HG02870 (cell line): ENCODE measurements around the gene IQSEC2.

Experiments
- ATAC-seq: cut with Tn5 transposase; IDR thresholded peaks from one replicate; pipeline ENCODE4 v1.9.1; 2021; ENCODE audit warnings: mild to moderate bottlenecking, moderate library complexity; ENCODE audit not compliant: unreplicated experiment

The IQSEC2 gene

DNA sequence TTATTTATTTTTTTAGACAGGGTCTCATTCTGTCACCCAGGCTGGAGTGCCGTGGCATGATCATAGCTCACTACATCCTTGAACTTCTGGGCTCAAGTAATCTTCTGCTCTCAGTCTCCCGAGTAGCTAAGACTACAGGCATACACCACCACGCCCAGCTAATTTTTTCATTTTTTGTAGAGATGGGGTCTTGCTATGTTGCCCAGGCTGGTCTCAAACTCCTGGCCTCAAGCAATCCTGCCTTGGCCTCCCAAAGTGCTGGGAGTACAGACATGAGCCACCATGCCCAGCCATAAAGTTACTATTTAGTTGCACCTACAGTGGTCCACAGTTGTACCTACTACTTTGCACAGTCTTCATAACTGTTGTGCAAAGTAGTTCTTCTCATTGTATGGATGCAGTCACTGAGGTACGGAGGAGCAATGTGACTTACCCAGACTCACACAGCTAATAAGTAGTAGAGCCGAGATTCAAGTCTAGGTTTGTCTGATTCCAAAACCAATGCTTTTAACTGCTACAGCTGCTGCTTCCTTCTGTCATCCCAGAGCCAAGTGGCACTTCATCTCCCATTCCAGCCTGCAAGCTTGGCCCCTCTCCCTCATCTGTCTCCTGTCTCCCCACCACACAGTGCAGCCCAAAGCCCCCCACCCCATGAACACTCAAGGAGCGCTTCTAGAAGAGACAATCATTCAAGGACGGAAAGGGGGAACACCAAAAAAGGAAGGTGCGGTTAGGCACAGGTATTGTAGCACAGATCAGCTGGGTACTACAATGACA lies 24.0 kb upstream of the IQSEC2 start:
- no peak for ATAC-seq

DNA sequence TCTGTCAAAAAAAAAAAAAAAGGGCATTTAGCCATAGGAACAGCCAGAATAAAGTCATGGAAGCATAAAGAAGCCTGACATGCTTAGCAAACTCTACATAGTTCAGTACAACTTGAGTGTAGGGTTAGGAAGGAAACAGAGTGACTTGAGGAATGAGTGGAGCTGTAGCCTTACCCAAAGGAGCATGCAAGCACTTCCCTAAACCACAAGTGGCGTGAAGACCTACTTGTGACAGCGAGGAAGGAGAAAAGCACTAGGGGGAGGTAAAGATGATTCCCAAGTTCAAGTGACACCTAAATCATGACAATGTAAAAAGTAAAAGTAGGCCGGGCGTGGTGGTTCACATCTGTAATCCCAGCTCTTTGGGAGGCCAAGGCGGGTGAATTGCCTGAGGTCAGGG lies 21.8 kb upstream of the IQSEC2 start:
- no peak for ATAC-seq

DNA sequence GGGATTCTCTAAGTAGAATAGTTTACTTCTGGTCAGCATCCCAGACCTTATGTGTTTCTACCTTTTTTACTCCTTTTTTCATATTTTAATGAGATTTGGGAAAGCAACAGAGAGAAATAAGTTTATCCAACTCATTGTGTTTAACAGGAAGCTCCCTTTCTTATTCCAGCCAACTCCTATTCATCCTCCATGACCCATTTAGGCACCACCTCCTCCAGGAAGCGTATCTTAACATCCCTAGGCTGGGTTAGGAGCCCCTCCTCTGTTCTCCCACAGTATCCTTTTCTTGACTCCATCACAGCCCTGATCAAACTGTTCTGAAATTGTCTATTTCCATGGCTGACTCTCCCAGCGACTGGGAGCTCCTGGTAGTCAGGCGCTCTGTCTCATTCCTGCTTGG lies 18.8 kb upstream of the IQSEC2 start:
- ATAC-seq: no peak

DNA sequence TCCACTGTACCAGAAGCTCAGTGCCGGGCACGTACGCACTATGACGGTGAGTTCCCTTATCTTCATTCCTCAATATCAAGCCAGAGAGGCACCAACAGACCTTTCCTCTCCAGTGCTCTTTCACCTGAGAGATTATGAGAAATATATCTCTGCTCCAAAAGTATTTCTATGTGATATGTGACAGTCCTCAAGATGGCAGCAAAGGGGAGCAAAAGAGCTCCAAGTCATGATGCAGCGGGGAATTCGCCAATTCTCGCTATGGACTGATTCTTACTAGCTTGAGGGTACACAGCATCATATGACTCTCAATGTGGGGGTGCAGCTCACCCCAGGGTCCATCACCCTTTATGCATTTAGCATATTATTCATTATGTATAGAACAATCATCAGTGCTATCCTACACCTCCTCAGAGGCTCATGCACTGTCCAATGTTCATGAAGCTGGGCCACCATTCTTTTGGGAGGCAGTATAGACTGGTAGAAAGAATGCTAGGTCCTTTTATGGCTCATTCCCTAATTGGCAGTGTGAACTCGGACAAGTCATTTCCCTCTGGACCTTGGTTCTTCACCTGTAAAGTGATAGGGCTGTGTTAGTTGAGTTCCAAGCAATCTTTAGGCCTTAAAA lies 12.8 kb upstream of the IQSEC2 start:
- no peak for ATAC-seq

DNA sequence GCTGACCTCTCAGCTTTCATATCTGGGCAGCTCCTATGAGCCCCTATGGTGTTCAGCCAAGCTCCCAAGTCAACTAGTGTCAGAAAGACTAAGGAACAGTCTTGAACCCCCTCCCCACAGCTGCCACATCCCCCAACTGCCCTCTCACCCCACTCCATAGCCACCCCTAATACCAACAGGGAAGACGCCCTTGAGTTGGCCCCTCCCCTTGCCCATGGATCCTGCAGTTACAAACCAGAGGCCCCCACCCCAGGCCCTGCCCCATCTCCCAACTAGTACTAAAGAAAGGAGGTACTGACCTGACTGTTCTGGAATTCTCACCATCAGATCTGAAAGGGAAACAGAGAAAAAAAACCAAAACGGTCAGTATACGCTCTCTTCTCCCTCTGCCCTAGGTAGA lies 10.2 kb upstream of the IQSEC2 start:
- ATAC-seq: no peak

DNA sequence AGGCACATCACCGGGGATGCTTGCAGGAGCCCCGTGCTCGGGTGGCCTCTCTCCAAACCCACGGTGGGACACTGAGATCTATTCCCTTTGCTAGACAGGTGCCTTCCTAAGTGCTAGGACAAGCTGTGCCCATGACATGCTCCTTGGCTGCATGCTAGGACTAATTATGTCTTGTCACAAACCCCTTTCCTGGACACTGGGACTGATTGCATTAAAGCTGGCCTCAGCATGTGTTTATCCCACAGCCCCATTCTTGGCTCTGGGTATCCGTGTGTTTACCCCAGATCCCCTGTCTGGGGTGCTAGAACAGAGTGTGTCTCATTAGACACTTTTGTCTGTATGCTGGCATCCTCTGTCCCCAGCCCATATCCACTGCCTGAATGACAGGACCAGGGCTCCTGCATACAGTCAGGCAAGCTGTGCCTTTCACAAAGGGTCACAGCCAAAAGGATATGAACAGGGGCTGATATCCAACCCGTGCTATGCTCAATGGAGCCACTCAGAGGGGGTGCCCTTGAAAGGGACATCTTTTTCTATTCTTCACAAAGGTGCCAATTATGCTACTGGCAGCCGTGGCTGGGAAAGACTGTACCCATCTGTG lies 9.2 kb upstream of the IQSEC2 start:
- no peak for ATAC-seq

DNA sequence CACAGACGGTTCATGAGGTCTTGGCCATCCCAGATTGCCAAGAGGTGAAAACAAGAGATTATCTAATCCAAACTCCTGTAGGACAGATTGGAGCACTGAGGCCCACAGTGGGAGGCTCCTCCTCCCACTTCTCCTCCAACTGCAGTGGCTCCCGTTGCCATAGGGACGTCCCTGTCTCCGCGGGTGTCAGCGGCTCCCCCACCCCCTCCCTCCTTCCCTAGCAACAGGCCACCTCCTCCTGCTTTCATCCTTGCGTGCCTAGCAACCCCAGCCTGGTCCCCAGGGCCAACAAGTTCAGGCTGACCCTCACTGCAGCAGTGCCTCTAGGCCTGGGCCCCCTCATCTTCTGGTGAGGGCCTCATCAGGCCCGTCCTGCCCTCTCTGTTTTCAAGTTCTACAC lies 6.8 kb upstream of the IQSEC2 start:
- ATAC-seq: no peak

DNA sequence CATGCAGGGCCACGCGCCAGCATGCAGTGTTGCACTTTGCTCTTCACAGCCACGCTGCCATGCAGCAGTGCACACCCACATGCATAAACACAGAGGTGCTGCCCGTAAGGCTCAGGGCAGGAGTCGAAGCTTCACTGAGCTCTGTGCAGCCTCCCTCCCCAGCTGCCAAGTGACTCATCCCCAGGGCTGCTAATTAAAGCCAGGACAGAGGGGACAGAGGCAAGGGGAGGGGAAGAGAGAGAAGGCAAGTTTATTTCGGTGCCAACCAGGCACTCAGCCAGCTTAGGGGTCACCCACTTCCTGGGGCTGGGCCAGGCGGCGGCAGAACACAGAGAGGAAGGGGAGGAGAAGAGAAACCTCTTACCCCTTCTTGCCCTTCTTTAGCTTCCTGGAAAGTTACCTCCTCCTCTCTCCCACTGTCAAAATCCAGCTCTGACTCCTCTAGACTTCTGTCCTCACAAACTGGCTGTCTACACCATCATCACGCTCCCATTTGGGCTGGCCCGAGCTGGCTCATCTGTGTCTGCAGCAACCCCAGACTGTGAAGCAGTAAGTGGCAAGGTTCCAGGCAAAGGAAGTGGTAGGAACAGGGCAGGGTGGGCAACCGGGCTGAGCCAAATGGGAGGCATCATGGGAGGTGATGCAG lies 6.2 kb upstream of the IQSEC2 start:
- ATAC-seq: no peak

DNA sequence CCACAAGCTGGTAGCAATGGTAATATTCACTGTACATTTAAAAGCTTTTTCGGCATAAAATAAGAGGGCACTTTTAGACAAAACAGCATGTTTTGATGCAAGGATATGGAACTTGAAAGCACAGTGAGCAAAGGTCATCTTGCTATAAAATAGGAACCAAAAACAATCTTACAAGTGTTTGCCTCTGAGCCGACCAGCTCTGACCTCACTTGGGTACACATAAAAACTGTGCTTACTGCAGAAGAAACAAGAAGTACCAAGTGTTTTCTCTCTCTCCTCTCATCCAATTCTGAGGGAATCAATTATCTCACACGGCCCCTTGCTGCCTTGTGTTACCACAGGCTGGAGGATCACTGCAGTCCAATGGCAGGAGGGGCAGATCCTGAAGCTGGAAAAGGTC lies 4.8 kb upstream of the IQSEC2 start:
- no peak for ATAC-seq

DNA sequence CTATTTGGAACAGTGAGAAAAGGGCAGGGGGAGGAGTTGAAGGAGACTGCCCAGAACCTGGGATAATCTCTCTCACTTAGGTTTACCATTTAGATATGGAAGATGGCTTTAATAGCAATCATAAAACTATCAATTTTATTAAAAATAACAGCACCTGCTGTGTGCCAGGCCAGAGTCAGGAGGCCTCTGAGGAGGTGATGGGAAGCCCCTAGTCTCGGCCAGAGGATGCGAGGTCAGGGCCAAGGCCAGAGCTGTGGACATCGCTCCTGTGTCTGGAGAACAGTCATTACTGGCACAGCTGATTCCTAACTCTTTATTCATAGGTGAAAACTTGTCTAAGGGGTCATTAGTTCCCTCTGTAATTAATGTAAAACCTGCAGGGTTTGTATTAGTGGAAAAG lies 4.2 kb upstream of the IQSEC2 start:
- no peak for ATAC-seq

DNA sequence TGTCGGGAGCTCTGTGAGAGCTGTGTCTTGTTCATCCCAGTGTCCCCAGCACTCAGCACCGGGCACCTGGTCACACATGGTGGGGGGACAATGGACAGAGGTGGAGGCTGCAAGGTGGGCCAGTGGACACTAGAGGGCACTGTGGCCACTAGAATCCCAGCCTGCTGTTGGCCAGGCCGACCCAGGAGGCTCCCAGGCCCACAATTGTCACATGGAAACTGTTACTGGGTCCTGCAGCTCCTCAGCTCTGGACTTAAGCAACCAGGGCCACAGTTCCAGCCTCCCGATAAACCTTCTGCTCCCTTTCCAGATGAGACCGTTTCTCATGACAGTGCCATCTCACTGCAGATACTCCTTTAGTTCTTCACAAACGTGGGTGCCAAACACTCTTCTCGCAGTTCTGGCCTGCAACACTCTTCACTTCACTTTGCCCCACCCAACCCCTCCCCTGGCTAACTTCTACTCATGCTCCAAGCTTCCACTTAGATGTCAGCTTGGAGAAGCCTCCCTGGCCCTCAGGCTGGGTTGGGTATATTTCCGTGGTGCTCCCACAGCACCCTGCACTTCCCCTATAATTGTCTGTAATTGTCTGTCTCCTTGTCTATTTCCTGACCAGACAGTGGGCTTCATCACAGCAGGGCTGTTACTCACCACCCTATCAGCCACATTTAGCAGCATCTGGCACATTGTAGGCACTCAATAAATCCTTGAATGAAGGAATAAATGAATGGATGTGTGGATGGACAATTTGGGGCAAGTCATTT lies 3.5 kb upstream of the IQSEC2 start:
- ATAC-seq: no peak

DNA sequence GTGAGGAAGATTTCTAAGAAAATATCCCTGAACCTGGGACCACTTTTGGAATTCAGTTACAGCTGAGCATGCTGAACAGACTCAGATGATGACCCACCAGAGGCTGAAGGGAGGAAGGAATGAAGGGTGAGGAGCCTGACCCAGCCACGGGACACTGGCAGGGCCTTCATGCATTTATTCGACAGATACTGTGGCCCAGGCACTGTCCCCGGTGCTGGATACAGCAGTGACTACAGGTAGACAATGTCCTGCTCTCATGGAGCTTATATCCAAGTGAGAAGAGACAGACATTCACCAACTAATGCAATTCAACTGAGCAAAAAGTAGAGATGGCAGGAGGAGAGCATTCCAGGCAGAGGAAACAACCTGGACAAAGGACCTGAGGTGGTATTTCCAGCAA lies 2.2 kb upstream of the IQSEC2 start:
- ATAC-seq: no peak

DNA sequence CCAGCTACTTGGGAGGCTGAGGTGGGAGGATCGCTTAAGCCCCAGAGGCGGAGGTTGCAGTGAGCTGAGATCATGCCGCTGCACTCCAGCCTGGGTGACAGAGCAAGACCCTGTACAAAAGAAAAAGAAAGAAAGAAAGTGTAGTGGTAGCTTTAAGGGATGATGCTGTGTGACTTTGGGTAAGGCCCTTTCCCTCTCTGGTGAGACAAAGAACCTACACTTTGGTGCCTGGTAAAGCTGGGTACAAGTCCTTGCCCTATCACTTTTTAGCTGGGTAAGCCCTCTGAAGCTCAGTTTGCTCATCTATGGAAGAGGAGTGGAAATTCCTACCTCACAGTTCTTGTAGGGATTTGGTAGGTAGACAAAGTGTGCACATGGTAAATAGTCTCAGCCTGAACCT lies 1.7 kb upstream of the IQSEC2 start:
- no peak for ATAC-seq

DNA sequence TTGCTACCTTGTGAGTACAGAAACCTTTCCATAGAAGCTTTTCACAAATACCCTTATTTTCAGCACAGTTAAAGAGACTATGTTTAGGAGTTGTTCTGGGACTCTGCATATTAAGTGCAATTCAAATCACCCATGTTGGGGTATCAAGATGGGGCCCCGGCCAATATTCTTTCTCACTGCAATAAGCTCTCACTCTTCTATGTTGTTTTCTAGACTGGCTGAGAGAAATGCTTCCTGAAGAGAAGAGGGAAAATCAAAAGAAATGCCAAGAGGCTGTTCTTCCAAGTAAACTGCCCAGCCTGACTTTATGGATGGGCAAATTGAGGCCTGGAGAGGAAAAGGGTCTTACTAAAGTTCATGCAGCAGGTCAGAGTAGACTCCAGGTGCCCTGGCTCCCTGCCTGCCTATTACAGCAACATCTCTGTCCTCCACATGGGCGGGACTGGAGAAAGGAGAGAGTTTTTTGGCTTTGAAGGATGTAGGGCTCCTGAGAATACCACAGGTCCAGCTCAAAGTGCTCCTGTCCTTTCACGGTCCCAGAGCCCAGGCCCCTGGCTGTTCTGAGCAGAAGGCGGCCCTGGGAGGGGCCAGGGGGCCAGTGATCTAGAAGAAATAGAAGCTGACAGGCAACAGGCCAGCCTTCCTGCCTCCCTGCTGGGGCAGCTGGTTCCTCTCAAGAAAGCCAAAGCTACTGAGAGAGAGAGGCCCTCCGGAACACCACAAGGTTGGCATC lies 745 bp upstream of the IQSEC2 start:
- ATAC-seq: no peak

DNA sequence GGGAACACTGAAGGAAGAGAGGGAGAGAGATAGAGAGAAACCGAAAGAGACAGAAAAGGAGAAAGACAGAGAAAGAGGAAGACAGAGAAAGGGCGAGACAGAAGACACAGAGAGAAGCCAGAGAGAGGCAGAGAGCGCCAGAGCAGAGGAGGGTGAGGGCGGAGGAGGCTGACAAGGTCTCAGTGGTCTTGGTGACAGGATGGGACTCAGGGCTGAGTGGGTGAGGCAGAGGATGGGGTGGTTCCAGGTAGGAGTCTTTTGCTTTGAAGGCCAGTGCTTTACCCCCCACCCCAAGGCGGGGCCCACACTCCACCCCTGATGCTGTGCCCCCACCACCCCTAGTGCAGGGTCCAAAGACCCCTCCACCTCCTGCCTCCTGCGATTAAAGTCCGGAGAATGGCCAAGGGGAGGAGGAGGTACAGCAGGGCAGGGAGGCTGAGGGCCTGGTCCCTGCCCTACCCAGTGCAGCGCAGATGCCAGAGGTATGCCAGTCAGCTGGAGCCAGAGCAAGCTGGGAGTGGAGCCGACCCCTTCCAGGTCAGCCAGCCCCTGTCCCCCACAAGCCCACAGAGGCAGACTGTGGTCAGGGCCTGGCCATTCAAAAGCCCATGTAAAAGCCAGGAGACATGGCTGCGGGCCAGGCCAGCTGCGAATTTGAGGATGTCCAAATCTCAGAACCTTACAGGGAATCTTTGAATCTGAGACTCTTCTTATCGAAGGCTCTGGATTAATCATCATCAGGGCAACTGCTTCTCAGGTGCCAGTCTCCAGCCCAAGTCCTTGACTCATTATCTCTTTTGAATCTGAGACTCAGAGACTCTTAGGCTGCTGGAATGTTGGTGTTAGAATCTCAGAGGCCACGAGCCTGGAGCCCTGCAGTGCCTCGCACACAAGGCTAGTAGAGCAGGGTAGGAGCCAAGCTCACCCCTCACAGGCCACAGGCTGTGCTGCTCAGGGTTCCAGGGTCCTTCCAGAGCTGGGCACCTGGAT lies 758 bp downstream of the IQSEC2 start:
- ATAC-seq: no peak

DNA sequence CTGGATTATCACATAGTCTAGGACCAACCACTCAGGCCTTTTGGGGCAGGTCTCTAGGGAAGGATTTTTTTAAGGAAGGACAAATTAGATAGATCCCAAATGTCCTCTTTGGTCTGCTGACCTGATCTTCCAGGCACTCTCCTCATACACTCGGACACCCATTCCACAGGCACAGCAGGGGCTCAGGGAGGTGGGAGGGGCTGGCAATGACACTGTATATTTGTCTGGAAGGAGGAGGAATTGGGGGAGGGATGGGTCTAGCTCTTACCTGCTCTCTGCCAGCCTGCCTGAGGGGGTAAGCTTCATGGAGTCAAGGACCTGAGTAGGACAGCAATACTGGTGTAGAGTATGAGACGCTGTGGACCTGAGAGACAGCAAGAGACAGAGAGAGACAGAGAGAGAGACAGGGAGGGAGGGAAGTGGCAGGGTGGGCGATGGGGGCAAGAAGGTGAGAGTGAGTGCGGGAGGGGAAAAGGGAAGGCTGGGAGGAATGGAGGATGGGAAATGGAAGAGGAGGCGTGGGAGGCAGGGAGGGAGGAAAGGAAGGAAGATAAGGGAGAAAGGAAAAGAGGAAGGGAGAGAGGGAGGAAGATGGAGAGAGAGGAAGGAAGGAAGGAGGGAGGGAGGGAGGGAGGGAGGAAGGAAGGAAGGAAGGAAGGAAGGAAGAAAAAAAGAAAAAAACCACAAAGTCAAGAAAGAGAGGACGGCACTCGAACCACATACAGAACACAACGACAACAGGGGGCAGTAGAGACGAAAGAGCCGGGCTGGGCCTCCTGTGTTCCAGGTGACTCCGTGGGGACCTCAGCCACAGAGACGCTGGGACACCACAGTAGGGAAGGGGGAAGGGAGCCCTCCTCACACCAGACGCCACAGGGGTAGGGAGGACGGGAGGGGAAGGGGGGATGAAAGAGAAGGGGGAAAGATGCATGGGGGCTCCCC lies 1.8 kb downstream of the IQSEC2 start:
- no peak for ATAC-seq

DNA sequence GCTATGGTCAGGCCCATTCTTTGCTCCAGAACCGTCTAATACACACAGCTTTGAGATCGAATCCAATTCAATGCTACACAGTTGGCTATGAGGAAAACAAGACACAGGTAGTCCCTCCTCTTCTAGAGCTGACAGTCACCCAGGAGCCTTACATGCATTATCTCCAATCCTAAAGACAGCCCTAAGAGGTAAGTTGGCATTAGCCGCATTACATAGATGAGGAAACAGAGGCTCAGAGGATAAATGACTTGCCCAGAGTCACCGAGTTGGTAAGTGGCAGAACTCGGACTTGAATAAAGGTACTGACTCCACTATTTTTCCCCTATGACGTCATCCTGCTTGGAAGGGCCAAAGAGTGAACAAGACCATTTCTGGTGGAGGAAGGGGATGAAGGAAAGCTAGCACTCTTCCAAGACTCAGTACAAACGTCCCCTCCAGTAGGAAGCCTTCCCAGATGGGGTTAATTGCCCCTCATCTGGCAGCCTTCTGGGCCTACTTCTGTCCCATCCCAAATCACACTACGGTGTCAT lies 8.5 kb downstream of the IQSEC2 start:
- ATAC-seq: no peak

DNA sequence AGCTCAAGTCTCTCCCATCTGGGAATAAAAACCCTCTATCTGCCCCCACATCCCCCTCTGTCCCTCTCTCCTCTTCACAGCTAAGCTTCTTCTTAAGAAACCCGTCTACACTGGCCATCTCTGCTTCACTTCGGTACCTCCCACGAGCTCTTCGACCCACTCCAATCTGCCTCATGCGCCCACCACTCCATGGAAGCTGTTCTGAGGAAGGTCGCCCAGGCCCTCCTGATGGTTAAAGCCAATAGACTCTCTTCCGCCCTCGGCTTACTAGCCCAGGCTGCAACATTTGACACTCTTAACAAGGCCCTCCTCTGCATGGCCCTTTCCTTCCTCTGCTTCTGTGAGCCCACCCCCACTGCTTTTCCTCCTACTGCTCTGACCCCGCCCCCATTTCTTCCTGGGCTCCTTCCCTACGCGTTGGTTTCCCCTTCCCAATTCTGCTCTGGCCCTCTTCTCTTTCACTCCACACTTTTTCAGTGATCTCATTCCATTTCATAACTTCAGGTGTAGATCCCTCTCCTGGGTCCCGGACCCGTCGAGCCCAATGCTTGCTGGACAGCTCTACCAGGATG lies 11.8 kb downstream of the IQSEC2 start:
- ATAC-seq: no peak
